ENCODE measurements around the gene TJP1. TPM values are rescaled to one million over a fixed set of nuclear protein-coding genes. Genes with fewer than 3 reads are reported as not detected.
A peak's percentile ranks its signal among the peaks of the same experiment; 100 is the strongest.
"Not testable (repeated sequence)": the region's sequence is repeated elsewhere in the genome, so short reads cannot be mapped to it uniquely, and the experiment has no call there.

TJP1 gene
- total RNA-seq, 1 experiment from 2014 or later, result 181 TPM

GRCh38 chr15:29672446-29672845, 149.8 kb downstream of the TJP1 start:
- CTCF ChIA-PET, result no interaction called here
- Mint-ChIP-seq H3K36me3 (ENCODE audit: insufficient read depth, unreplicated experiment) (no peaks in the 10 kb centered on the region), H3K9me3 (ENCODE audit: unreplicated experiment) (no peaks in the 10 kb centered on the region), H3K27me3 (ENCODE audit: insufficient read depth, unreplicated experiment) (no peaks in the 10 kb centered on the region), H3K4me1 (ENCODE audit: low read depth, unreplicated experiment) (no peaks in the 10 kb centered on the region), H3K27ac (ENCODE audit: unreplicated experiment) (no peak overlapping the region), H3K4me3 (ENCODE audit: unreplicated experiment) (no peak overlapping the region)
- no peaks in the 10 kb centered on the region for H3K27me3 ChIP-seq (replicated peaks; ENCODE audit: control insufficient read depth, insufficient read depth, low read length)
- H3K4me3 ChIP-seq (ENCODE audit: low read depth, low read length), result no peak overlapping the region
- TF ChIP-seq, protein P1, sequence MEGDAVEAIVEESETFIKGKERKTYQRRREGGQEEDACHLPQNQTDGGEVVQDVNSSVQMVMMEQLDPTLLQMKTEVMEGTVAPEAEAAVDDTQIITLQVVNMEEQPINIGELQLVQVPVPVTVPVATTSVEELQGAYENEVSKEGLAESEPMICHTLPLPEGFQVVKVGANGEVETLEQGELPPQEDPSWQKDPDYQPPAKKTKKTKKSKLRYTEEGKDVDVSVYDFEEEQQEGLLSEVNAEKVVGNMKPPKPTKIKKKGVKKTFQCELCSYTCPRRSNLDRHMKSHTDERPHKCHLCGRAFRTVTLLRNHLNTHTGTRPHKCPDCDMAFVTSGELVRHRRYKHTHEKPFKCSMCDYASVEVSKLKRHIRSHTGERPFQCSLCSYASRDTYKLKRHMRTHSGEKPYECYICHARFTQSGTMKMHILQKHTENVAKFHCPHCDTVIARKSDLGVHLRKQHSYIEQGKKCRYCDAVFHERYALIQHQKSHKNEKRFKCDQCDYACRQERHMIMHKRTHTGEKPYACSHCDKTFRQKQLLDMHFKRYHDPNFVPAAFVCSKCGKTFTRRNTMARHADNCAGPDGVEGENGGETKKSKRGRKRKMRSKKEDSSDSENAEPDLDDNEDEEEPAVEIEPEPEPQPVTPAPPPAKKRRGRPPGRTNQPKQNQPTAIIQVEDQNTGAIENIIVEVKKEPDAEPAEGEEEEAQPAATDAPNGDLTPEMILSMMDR (IDR thresholded peaks at IDR 0.05; ENCODE audit: insufficient read depth in 1 of 2, low read depth in 1 of 2, low read length in 1 of 2, severe bottlenecking in 1 of 2, unreplicated experiment in 1 of 2), result no peak
- BruUV-seq (replicated peaks), result no TSS peak
- POLR2A ChIA-PET, result no interaction called here
- H3K9me3 ChIP-seq, result no peaks in the 10 kb centered on the region
- DNase-seq, result no peak
- H3K36me3 ChIP-seq (ENCODE audit: control insufficient read depth, insufficient read depth, low read length), result no peaks in the 10 kb centered on the region
- intact Hi-C loops (cut with micrococcal nuclease; ENCODE audit: unreplicated experiment), result no loop called here
- H3K4me1 ChIP-seq, result peaks cover 11% of the 10 kb centered on the region

DNA sequence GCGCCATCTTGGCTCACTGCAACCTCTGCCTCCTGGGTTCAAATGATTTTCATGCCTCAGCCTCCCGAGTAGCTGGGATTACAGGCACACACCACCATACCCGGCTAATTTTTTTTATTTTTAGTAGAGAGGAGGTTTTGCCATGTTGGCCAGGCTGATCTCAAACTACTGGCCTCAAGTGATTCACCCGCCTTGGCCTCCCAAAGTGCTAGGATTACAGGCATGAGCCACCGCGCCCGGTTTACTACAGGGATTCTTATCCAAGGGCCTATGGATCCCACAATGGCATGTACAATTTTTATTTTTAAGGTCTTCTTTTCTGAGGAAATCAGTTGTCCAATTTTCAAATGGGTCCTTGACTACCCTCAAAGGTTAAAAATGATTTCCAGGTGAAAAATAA, 150.2 kb downstream of the TJP1 start:
- DNase-seq; H3K36me3 ChIP-seq (ENCODE audit: control insufficient read depth, insufficient read depth, low read length); BruUV-seq (replicated peaks); POLR2A ChIA-PET; H3K27me3 ChIP-seq (replicated peaks; ENCODE audit: control insufficient read depth, insufficient read depth, low read length); intact Hi-C loops (cut with micrococcal nuclease; ENCODE audit: unreplicated experiment); H3K27ac Mint-ChIP-seq (ENCODE audit: unreplicated experiment); H3K4me3 Mint-ChIP-seq (ENCODE audit: unreplicated experiment); H3K9me3 Mint-ChIP-seq (ENCODE audit: unreplicated experiment); H3K27me3 Mint-ChIP-seq (ENCODE audit: insufficient read depth, unreplicated experiment); CTCF ChIA-PET; H3K36me3 Mint-ChIP-seq (ENCODE audit: insufficient read depth, unreplicated experiment); H3K4me1 Mint-ChIP-seq (ENCODE audit: low read depth, unreplicated experiment); H3K9me3 ChIP-seq; H3K4me3 ChIP-seq (ENCODE audit: low read depth, low read length): not testable (repeated sequence)
- H3K4me1 ChIP-seq, result peaks cover 11% of the 10 kb centered on the region

DNA sequence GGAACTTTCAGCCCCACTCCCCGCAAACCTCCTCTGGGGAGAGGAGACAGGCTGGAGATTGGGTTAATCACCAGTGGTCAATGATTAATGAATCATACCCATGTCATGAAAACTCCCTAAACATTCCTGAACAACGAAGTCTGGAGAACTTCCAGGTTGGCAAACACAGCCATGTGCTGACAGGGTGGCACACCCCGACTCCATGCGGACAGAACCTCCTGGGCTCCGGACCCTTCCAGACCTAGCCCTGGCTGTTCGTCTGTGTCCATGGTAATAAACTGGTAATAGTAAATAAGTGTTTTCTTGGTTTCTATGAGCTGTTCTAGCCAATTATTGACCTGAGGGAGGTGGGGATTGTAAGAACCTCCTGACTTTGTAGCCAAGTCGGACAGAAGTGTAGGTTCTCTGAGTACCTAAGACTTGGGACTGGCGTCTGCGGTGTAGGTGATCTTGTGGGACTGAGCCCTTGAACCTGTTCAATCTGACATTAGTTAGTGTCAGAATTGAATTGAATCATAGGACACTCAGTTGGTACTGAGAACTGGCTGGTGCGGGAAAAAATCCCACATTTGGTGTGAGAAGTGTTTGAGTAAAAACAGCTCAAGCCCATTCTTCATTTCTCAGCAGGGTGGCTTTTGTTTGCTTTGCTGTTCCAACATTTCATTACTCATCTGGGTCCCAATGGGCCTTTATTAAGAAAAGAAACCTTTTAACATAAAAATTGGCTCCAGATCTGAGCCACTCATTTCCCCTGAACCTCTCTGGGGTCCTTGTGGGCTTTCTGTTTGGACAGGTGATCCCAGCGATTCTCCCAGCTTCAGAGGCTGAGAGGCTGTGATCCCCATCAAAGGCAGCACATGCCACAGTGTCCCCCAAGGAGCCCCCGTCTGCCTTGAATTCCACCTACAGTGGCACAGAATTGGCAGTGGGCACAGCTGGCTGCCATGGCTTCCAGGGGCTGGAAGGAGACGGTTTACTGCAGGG, 151.0 kb downstream of the TJP1 start:
- peak in 1 of 2 experiments; percentile 32 for DNase-seq
- no peaks in the 10 kb centered on the region for H3K4me1 Mint-ChIP-seq (ENCODE audit: low read depth, unreplicated experiment)
- H3K4me3 Mint-ChIP-seq (ENCODE audit: unreplicated experiment), result no peak overlapping the region
- H3K9me3 Mint-ChIP-seq (ENCODE audit: unreplicated experiment), result no peaks in the 10 kb centered on the region
- H3K36me3 Mint-ChIP-seq (ENCODE audit: insufficient read depth, unreplicated experiment), result no peaks in the 10 kb centered on the region
- H3K27ac Mint-ChIP-seq (ENCODE audit: unreplicated experiment), result peak overlapping the region; percentile 15
- intact Hi-C loops (cut with micrococcal nuclease; ENCODE audit: unreplicated experiment), result no loop called here
- Histone ChIP-seq H3K36me3 (ENCODE audit: control insufficient read depth, insufficient read depth, low read length) (no peaks in the 10 kb centered on the region), H3K4me1 (peaks cover 11% of the 10 kb centered on the region), H3K4me3 (ENCODE audit: low read depth, low read length) (no peak overlapping the region), H3K27me3 (replicated peaks; ENCODE audit: control insufficient read depth, insufficient read depth, low read length) (no peaks in the 10 kb centered on the region), H3K9me3 (no peaks in the 10 kb centered on the region)
- H3K27me3 Mint-ChIP-seq (ENCODE audit: insufficient read depth, unreplicated experiment), result no peaks in the 10 kb centered on the region
- no TSS peak for BruUV-seq (replicated peaks)
- TF ChIP-seq, protein P1 (IDR thresholded peaks at IDR 0.05; ENCODE audit: insufficient read depth in 1 of 2, low read depth in 1 of 2, low read length in 1 of 2, severe bottlenecking in 1 of 2, unreplicated experiment in 1 of 2), result no peak
- ChIA-PET CTCF (interaction anchor here (0.6 kb wide), 2 partner anchors 148 to 254 kb away, joined by 4 to 9 read pairs; no protein-coding TSS in a partner anchor), POLR2A (interaction anchor here (0.6 kb wide), 1 partner anchor 191 kb away, joined by 7 read pairs; no protein-coding TSS in a partner anchor)
